Measurements from ENCODE around the gene CENPT. TPM values are rescaled to one million over a fixed set of nuclear protein-coding genes. Genes with fewer than 3 reads are reported as not detected.
A peak's percentile ranks its signal among the peaks of the same experiment; 100 is the strongest.

Gene CENPT
- total and polyA plus RNA-seq, 2 of the 13 experiments (the other 11 are each of a cell fraction or from before 2014, with no cell fraction given): 40.9 to 43.3 TPM

- TF ChIP-seq ZNF280D (CRISPR knock-in tag; IDR thresholded peaks at IDR 0.05) (no peak), SP5 (CRISPR knock-in tag; IDR thresholded peaks at IDR 0.05; ENCODE audit: borderline replicate concordance, low read depth) (peak; percentile 66; the same call in 1 of the 2 replicates), ZNF749 (CRISPR knock-in tag; IDR thresholded peaks at IDR 0.05; ENCODE audit: borderline replicate concordance) (no peak), HNF1B (CRISPR knock-in tag; IDR thresholded peaks at IDR 0.05) (no peak), ZFY (CRISPR knock-in tag; IDR thresholded peaks at IDR 0.05) (peak; percentile 99), RCOR2 (CRISPR knock-in tag; IDR thresholded peaks at IDR 0.05) (no peak), JUNB (CRISPR knock-in tag; IDR thresholded peaks at IDR 0.05; ENCODE audit: borderline replicate concordance) (no peak), ZNF101 (CRISPR knock-in tag; IDR thresholded peaks at IDR 0.05; ENCODE audit: borderline replicate concordance, low read depth) (0 out of 2 replicates have a peak, but pooled peaks have one; percentile 49), ZSCAN5A (CRISPR knock-in tag; IDR thresholded peaks at IDR 0.05; ENCODE audit: borderline replicate concordance) (no peak), ZNF138 (CRISPR knock-in tag; IDR thresholded peaks at IDR 0.05; ENCODE audit: low read depth) (peak; percentile 50; the same call in 1 of the 2 replicates), ZNF558 (CRISPR knock-in tag; IDR thresholded peaks at IDR 0.05; ENCODE audit: borderline replicate concordance) (no peak; the same call in 1 of the 2 replicates), NR2C2 (CRISPR knock-in tag; IDR thresholded peaks at IDR 0.05; ENCODE audit: borderline replicate concordance) (peak; percentile 51; the same call in 1 of the 2 replicates), GATA4 (IDR thresholded peaks at IDR 0.05; ENCODE audit: borderline replicate concordance, low read depth) (peak; percentile 17; the same call in 1 of the 2 replicates), MAFG (CRISPR knock-in tag; IDR thresholded peaks at IDR 0.05) (no peak), MED1 (CRISPR knock-in tag; IDR thresholded peaks at IDR 0.05) (peak; percentile 23; the same call in 1 of the 2 replicates), IRF2 (CRISPR knock-in tag; IDR thresholded peaks at IDR 0.05) (peak; percentile 14; the same call in 1 of the 2 replicates), TBX2 (CRISPR knock-in tag; IDR thresholded peaks at IDR 0.05; ENCODE audit: borderline replicate concordance) (peak; percentile 32; the same call in 1 of the 2 replicates), ZNF776 (CRISPR knock-in tag; IDR thresholded peaks at IDR 0.05) (peak; percentile 93; the same call in 1 of the 2 replicates), STAT5B (CRISPR knock-in tag; IDR thresholded peaks at IDR 0.05) (no peak), NCOA5 (CRISPR knock-in tag; IDR thresholded peaks at IDR 0.05) (peak; percentile 64; the same call in 1 of the 2 replicates)
Observed at GRCh38 chr16:67892899-67893742, 45.6 kb upstream of the CENPT start, which contains the start of gene PSKH1 (continued).
